HepG2 (cell line): ENCODE data around the gene GSTA5. TPM values are rescaled to one million over a fixed set of nuclear protein-coding genes. Genes with fewer than 3 reads are reported as not detected.

Experiments
- ELF1 ChIP-seq: sonication (generic); formaldehyde crosslinking; IDR thresholded peaks from 2 replicates; pipeline ENCODE4 v1.4.0; 2020; ENCODE audit warnings: missing genetic modification reagents
- MAF1 ChIP-seq: sonication (generic); formaldehyde crosslinking; IDR thresholded peaks from 2 replicates; pipeline ENCODE4 v1.5.0; 2020; ENCODE audit warnings: missing genetic modification reagents, borderline replicate concordance
- MED13 ChIP-seq: sonication (generic); formaldehyde crosslinking; IDR thresholded peaks from 2 replicates; pipeline ENCODE4 v1.5.0; 2020; ENCODE audit warnings: missing genetic modification reagents
- MYNN ChIP-seq: sonication (generic); formaldehyde crosslinking; IDR thresholded peaks from 2 replicates; pipeline ENCODE4 v1.4.0; 2020; ENCODE audit warnings: mild to moderate bottlenecking, low read depth, missing genetic modification reagents
- POGZ ChIP-seq: sonication (generic); formaldehyde crosslinking; IDR thresholded peaks from 2 replicates; pipeline ENCODE4 v1.4.0; 2020; ENCODE audit warnings: mild to moderate bottlenecking, missing genetic modification reagents
- RARA ChIP-seq: IDR thresholded peaks from 2 replicates; pipeline ENCODE4 v1.6.1; 2016; ENCODE audit warnings: missing genetic modification reagents, missing compliant biosample characterization
- SALL2 ChIP-seq: sonication (generic); formaldehyde crosslinking; IDR thresholded peaks from 2 replicates; pipeline ENCODE4 v1.8.1; 2023; ENCODE audit warnings: mild to moderate bottlenecking, missing genetic modification reagents, inconsistent platforms
- SOX5 ChIP-seq: IDR thresholded peaks from 2 replicates; pipeline ENCODE4 v1.6.1; 2016; ENCODE audit warnings: borderline replicate concordance
- ZFP41 ChIP-seq: sonication (generic); formaldehyde crosslinking; IDR thresholded peaks from 2 replicates; pipeline ENCODE4 v1.4.0; 2020; ENCODE audit warnings: mild to moderate bottlenecking, missing genetic modification reagents, borderline replicate concordance
- ZKSCAN5 ChIP-seq: sonication (generic); formaldehyde crosslinking; IDR thresholded peaks from 2 replicates; pipeline ENCODE4 v1.5.1; 2020; ENCODE audit warnings: mild to moderate bottlenecking, missing genetic modification reagents
- ZNF260 ChIP-seq: sonication (generic); formaldehyde crosslinking; IDR thresholded peaks from 2 replicates; pipeline ENCODE4 v1.4.0; 2020; ENCODE audit warnings: missing genetic modification reagents, low read depth, mild to moderate bottlenecking, borderline replicate concordance
- ZNF446 ChIP-seq: sonication (generic); formaldehyde crosslinking; IDR thresholded peaks from 2 replicates; pipeline ENCODE4 v1.5.0; 2020; ENCODE audit warnings: mild to moderate bottlenecking, missing genetic modification reagents
- ZNF530 ChIP-seq: sonication (generic); formaldehyde crosslinking; IDR thresholded peaks from 2 replicates; pipeline ENCODE4 v1.5.0; 2020; ENCODE audit warnings: low read depth, mild to moderate bottlenecking, missing genetic modification reagents
- ZNF572 ChIP-seq: sonication (generic); formaldehyde crosslinking; IDR thresholded peaks from 2 replicates; pipeline ENCODE4 v1.5.1; 2020; ENCODE audit warnings: mild to moderate bottlenecking, missing genetic modification reagents
- ZNF644 ChIP-seq: IDR thresholded peaks from 2 replicates; pipeline ENCODE4 v1.6.1; 2016; ENCODE audit warnings: low read depth
- ZNF720 ChIP-seq: sonication (generic); formaldehyde crosslinking; IDR thresholded peaks from 2 replicates; pipeline ENCODE4 v1.4.0; 2020; ENCODE audit warnings: missing genetic modification reagents
- ZSCAN31 ChIP-seq: sonication (generic); formaldehyde crosslinking; IDR thresholded peaks from 2 replicates; pipeline ENCODE4 v1.5.0; 2020; ENCODE audit warnings: low read depth, mild to moderate bottlenecking, missing genetic modification reagents
- polyA plus RNA-seq, 8 experiments: library from polyadenylated mRNA; depleted of rRNA in 3 of 8; stranded (reverse) in 7 of 8; unstranded in 1 of 8; fragments of >200 nt; fragmentation: Illumina TruSeq in 4 of 8; extraction: Trizol in 4 of 8; gene quantifications; 2 replicates each; pipeline versions ENCODE4 v1.2.1 to v1.2.3, GENCODE V29; 2011 to 2016; ENCODE audit warnings: low read depth in 4 of 8, missing spikeins in 1 of 8, mixed read lengths in 1 of 8; ENCODE audit not compliant: insufficient read depth in 1 of 8
- total RNA-seq, 5 experiments: library from RNA; depleted of rRNA; stranded (reverse); fragments of >200 nt; fragmentation: Illumina TruSeq; extraction: Trizol; gene quantifications; 2 replicates each; pipeline ENCODE4 v1.2.3, GENCODE V29; 2016; ENCODE audit warnings: low read depth in 1 of 5
- TF ChIP-seq, protein P1 (sequence below): sonication (generic); formaldehyde crosslinking; IDR thresholded peaks from 2 replicates; pipeline ENCODE4 v1.5.0; 2020; ENCODE audit warnings: mild to moderate bottlenecking, missing genetic modification reagents, moderate library complexity
- TF ChIP-seq, protein P2 (sequence below): IDR thresholded peaks from 2 replicates; pipeline ENCODE4 v1.6.1; 2012; ENCODE audit warnings: low read depth, low read length, improper control_type of control experiment
- TF ChIP-seq, protein P3 (sequence below): IDR thresholded peaks from 2 replicates; pipeline ENCODE4 v1.6.1; 2018; ENCODE audit warnings: missing genetic modification reagents, mild to moderate bottlenecking, missing compliant biosample characterization
- TF ChIP-seq, protein P4 (sequence below): sonication (generic); formaldehyde crosslinking; IDR thresholded peaks from 2 replicates; pipeline ENCODE4 v1.8.0; 2022; ENCODE audit warnings: missing genetic modification reagents, mild to moderate bottlenecking, moderate library complexity, borderline replicate concordance
- TF ChIP-seq, protein P5 (sequence below): sonication (generic); formaldehyde crosslinking; IDR thresholded peaks from 2 replicates; pipeline ENCODE4 v1.5.0; 2020; ENCODE audit warnings: mild to moderate bottlenecking, missing genetic modification reagents

Gene GSTA5
- total and polyA plus RNA-seq, 2 of the 13 experiments (the other 11 are each of a cell fraction or from before 2014, with no cell fraction given), result not detected

DNA sequence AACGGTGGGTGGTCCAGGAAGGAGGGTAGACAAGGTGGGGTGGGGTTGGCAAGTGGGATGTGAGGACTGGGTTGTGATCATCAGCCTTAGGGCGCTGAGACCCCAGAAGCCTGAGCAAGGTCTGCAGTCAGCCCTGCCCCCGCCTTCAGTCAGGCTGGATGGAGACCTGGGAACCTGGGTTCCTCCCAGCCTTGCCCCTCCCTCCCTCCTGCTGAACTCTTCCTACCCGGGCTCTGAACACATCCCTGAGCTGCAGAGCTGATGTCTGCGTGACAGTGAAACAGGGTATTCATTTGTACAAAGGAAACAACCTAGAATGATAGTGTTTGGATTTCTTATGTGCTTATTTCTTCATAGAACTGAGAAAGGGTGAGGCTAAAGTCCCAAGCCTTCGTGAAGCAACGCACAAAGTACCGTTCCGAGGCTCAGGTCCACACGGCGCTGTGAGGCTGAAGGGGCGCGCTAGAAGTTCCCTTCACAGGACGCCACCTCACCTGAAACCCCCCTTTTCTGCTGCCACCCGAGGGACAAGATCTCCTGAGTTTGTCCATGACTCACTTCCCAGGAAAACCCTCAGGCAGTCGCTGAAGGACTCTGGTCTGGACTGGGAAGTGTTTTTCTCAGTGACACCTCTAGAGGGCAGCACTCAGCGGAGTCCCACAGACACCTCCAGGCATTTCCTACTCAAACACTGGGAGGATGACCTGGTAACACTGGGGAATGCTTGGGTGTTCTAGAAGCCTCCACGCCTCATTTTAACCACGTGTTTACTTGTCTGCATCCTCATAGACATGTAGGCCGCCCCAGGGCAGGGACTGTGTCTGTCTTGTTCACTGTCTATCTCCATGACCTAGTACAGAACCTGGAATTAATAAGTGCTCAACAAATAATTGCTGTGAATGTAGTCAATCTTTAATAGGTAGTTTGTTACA, 1.2 kb downstream of the GSTA5 start (continued):
- TF ChIP-seq SALL2 (CRISPR knock-in tag), result no peak
- TF ChIP-seq MED13, result no peak
- TF ChIP-seq SOX5 (CRISPR knock-in tag), result no peak
- no peak for TF ChIP-seq ZNF530
- TF ChIP-seq ZNF644, result peak; percentile 88
- no peak for TF ChIP-seq ZNF572 (CRISPR knock-in tag)
- TF ChIP-seq, protein P1, sequence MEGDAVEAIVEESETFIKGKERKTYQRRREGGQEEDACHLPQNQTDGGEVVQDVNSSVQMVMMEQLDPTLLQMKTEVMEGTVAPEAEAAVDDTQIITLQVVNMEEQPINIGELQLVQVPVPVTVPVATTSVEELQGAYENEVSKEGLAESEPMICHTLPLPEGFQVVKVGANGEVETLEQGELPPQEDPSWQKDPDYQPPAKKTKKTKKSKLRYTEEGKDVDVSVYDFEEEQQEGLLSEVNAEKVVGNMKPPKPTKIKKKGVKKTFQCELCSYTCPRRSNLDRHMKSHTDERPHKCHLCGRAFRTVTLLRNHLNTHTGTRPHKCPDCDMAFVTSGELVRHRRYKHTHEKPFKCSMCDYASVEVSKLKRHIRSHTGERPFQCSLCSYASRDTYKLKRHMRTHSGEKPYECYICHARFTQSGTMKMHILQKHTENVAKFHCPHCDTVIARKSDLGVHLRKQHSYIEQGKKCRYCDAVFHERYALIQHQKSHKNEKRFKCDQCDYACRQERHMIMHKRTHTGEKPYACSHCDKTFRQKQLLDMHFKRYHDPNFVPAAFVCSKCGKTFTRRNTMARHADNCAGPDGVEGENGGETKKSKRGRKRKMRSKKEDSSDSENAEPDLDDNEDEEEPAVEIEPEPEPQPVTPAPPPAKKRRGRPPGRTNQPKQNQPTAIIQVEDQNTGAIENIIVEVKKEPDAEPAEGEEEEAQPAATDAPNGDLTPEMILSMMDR (CRISPR knock-in tag), result peak; percentile 94
- TF ChIP-seq, protein P2, sequence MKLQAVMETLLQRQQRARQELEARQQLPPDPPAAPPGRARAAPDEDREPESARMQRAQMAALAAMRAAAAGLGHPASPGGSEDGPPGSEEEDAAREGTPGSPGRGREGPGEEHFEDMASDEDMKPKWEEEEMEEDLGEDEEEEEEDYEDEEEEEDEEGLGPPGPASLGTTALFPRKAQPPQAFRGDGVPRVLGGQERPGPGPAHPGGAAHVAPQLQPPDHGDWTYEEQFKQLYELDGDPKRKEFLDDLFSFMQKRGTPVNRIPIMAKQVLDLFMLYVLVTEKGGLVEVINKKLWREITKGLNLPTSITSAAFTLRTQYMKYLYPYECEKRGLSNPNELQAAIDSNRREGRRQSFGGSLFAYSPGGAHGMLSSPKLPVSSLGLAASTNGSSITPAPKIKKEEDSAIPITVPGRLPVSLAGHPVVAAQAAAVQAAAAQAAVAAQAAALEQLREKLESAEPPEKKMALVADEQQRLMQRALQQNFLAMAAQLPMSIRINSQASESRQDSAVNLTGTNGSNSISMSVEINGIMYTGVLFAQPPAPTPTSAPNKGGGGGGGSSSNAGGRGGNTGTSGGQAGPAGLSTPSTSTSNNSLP, result no peak
- TF ChIP-seq ZKSCAN5 (CRISPR knock-in tag), result no peak
- no peak for TF ChIP-seq ZFP41 (CRISPR knock-in tag)
- TF ChIP-seq, protein P3, sequence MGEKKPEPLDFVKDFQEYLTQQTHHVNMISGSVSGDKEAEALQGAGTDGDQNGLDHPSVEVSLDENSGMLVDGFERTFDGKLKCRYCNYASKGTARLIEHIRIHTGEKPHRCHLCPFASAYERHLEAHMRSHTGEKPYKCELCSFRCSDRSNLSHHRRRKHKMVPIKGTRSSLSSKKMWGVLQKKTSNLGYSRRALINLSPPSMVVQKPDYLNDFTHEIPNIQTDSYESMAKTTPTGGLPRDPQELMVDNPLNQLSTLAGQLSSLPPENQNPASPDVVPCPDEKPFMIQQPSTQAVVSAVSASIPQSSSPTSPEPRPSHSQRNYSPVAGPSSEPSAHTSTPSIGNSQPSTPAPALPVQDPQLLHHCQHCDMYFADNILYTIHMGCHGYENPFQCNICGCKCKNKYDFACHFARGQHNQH (CRISPR knock-in tag), result no peak
- TF ChIP-seq ZNF446 (CRISPR knock-in tag), result no peak
- TF ChIP-seq, protein P4, sequence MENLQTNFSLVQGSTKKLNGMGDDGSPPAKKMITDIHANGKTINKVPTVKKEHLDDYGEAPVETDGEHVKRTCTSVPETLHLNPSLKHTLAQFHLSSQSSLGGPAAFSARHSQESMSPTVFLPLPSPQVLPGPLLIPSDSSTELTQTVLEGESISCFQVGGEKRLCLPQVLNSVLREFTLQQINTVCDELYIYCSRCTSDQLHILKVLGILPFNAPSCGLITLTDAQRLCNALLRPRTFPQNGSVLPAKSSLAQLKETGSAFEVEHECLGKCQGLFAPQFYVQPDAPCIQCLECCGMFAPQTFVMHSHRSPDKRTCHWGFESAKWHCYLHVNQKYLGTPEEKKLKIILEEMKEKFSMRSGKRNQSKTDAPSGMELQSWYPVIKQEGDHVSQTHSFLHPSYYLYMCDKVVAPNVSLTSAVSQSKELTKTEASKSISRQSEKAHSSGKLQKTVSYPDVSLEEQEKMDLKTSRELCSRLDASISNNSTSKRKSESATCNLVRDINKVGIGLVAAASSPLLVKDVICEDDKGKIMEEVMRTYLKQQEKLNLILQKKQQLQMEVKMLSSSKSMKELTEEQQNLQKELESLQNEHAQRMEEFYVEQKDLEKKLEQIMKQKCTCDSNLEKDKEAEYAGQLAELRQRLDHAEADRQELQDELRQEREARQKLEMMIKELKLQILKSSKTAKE (CRISPR knock-in tag), result no peak
- TF ChIP-seq MYNN (CRISPR knock-in tag), result no peak
- peak; percentile 55 for TF ChIP-seq ELF1 (CRISPR knock-in tag)
- TF ChIP-seq ZNF720 (CRISPR knock-in tag), result no peak
- TF ChIP-seq, protein P5, sequence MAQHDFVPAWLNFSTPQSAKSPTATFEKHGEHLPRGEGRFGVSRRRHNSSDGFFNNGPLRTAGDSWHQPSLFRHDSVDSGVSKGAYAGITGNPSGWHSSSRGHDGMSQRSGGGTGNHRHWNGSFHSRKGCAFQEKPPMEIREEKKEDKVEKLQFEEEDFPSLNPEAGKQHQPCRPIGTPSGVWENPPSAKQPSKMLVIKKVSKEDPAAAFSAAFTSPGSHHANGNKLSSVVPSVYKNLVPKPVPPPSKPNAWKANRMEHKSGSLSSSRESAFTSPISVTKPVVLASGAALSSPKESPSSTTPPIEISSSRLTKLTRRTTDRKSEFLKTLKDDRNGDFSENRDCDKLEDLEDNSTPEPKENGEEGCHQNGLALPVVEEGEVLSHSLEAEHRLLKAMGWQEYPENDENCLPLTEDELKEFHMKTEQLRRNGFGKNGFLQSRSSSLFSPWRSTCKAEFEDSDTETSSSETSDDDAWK (CRISPR knock-in tag), result no peak
- 0 out of 2 replicates have a peak, but pooled peaks have one; percentile 57 for TF ChIP-seq MAF1 (CRISPR knock-in tag)
- TF ChIP-seq POGZ (CRISPR knock-in tag), result peak; percentile 68; the same call in 1 of the 2 replicates
- no peak for TF ChIP-seq ZNF260
- TF ChIP-seq RARA (CRISPR knock-in tag), result 0 out of 2 replicates have a peak, but pooled peaks have one; percentile 34
- TF ChIP-seq ZSCAN31 (CRISPR knock-in tag), result no peak
